ENCODE measurements around the gene PHETA1.
"Not testable (repeated sequence)": the region's sequence is repeated elsewhere in the genome, so short reads cannot be mapped to it uniquely, and the experiment has no call there.

Gene PHETA1

GRCh38 chr12:111349748-111350520 lies 19.0 kb downstream of the PHETA1 start:
- DNase-seq (ENCODE audit: low read depth in 2 of 2): no peak

DNA sequence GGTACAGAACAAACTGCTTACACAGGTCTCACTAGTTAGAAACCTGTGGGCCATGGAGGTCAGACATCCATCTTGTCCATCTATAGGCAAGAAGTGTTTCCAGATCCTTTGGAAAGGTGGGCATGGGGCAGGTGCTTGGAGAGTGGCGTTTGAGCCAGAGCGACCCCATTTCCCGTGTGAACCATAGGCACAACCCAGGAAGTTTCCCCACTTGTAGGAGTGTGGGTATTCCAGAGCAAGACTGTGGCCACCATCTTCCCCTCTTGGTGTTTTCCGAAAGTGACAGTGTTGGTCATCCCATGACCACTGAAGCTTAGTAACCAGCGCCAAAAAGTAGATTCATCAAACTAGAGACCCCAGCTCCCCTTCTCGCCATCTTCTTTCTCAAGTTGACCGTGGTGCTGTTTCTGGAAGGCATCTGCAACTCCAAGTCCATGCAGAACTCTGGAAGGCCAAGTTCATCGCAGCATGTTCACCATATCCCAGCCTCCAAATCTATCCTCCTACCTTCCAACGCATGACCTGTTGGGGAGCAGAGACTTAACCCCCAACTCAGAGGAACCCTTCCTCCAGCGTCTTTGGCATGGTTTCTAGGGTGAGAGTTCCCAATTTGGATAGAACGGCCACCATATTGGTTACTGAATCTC lies 19.7 kb downstream of the PHETA1 start:
- DNase-seq (ENCODE audit: low read depth in 2 of 2): no peak

GRCh38 chr12:111347891-111348644 lies 20.8 kb downstream of the PHETA1 start:
- no peak for DNase-seq (ENCODE audit: low read depth in 2 of 2)

DNA sequence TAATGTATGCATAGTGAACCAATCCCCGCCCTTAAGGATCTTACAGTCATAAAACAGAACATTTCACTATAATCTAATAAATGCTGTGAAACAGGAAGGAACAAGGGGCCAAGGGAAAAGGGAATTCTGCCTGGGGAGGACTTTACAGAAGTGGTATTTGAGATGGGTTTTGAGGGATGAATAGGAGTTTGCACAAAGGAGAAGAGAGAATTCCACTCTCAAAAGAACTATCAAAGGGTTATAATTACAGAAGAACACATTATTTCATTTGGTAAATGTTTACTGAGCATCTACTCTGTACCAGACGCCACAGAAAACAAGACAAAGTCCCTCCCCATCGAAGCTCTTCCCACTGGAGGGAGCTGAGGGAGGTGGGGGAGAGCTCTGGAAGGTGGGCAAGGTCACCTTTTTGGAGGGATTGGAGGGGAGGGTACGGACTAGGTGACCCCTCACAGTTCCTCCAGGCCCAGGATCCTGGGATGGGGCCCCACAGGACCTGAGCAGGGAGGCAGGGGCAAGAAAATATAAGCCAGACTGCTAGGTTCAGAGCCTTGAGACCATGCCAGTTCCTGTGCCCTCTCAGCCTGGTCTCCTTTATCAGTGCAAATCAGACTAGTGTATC lies 24.5 kb downstream of the PHETA1 start:
- no peak for DNase-seq (ENCODE audit: low read depth in 2 of 2)

- no peak for DNase-seq (ENCODE audit: low read depth in 2 of 2)
Observed at GRCh38 chr12:111343181-111343580, 25.7 kb downstream of the PHETA1 start.

DNA sequence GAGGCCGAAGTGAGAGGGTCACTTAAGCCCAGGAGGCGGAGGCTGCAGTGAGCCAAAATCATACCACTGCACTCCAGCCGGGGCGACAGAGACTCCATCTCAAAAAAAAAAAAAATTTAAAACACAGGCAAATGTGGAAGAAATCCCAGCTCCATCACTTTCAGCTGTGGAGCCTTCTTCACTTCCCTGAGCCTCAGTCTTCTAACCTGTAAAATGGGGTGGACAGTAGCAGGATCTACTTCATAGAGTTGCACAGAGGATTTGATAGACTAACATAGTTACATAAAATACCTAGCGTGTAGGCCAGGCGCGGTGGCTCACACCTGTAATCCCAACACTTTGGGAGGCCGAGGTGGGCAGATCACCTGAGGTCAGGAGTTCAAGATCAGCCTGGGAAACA lies 26.5 kb downstream of the PHETA1 start:
- DNase-seq (ENCODE audit: low read depth in 2 of 2): no peak

GRCh38 chr12:111341426-111342065 lies 27.3 kb downstream of the PHETA1 start:
- DNase-seq (ENCODE audit: low read depth in 2 of 2): no peak

DNA sequence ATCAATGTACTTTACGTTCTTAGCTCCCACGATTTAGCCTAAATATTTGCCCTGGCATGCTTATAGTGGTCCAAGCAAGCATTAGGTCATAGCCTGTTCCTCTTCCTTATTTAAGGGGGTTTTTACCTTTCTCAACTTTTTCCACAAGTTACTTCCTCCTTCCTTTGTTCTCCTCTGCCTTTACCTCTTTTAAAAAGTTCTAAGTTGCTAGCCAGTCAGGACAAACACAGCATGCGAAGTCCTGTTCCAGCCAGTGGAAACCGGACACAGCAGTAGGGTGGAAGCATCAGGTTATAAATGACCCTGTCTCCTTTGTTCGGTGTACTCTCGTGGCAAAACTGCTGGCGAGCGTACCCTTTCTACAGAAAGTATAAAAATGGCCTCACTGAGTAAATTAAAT lies 28.2 kb downstream of the PHETA1 start:
- DNase-seq (ENCODE audit: low read depth in 2 of 2): not testable (repeated sequence)

- DNase-seq (ENCODE audit: low read depth in 2 of 2): no peak
Observed at GRCh38 chr12:111340231-111340630, 28.7 kb downstream of the PHETA1 start.

GRCh38 chr12:111339321-111339938 lies 29.5 kb downstream of the PHETA1 start:
- DNase-seq (ENCODE audit: low read depth in 2 of 2): no peak

GRCh38 chr12:111338096-111338495 lies 30.8 kb downstream of the PHETA1 start:
- DNase-seq (ENCODE audit: low read depth in 2 of 2): no peak

GRCh38 chr12:111337371-111337770 lies 31.5 kb downstream of the PHETA1 start:
- DNase-seq (ENCODE audit: low read depth in 2 of 2): no peak

DNA sequence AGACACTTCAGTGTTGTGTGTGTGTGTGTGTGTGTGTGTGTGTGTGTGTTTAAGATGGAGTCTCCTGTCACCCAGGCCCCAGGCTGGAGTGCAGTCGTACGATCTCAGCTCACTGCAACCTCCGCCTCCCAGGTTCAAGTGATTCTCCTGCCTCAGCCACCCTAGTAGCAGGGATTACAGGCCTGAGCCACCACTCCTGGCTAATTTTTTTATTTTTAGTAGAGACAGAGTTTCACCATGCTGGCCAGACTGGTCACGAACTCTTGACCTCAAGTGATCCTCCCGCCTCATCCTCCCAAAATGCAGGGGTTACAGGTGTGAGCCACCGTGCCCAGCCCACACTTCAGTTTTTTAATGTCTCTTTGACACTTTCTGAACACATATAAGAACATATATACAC lies 32.5 kb downstream of the PHETA1 start:
- not testable (repeated sequence) for DNase-seq (ENCODE audit: low read depth in 2 of 2)

- no peak for DNase-seq (ENCODE audit: low read depth in 2 of 2)
Observed at GRCh38 chr12:111335811-111336210, 33.1 kb downstream of the PHETA1 start.

GRCh38 chr12:111335301-111335700 lies 33.6 kb downstream of the PHETA1 start:
- not testable (repeated sequence) for DNase-seq (ENCODE audit: low read depth in 2 of 2)

DNA sequence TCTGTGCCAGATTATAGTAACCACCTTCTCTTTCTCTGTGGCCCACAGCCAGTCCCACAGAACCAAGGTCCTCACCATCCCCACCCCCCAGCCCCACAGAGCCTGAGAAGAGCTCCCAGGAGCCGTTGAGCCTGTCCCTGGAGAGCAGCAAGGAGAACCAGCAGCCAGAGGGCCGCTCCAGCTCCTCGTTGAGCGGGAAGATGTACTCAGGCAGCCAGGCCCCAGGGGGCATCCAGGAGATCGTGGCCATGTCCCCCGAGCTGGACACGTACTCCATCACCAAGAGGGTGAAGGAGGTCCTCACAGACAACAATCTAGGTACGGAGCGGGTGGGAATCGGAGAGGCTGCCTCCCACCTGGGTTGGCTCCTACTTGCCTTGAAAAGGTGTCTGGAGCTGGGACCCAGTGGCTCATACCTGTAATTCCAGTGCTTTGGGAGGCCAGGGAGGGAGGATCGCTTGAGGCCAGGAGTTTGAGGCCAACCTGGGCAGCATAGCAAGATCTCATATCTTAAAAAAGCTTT lies 34.4 kb downstream of the PHETA1 start:
- DNase-seq (ENCODE audit: low read depth in 2 of 2): no peak

GRCh38 chr12:111330800-111331752 lies 37.8 kb downstream of the PHETA1 start:
- DNase-seq (ENCODE audit: low read depth in 2 of 2): no peak

GRCh38 chr12:111328138-111328537 lies 40.8 kb downstream of the PHETA1 start:
- DNase-seq (ENCODE audit: low read depth in 2 of 2): no peak

- no peak for DNase-seq (ENCODE audit: low read depth in 2 of 2)
Observed at GRCh38 chr12:111327474-111327873, 41.4 kb downstream of the PHETA1 start.
